Stimulated activated CD4-positive, alpha-beta T cell treated with anti-CD3 and anti-CD28 coated beads, TNF-alpha, amount 100 ng/mL, for 1 hour (primary cell): ENCODE results near the gene CHCHD1.
"Not testable (repeated sequence)": the region's sequence is repeated elsewhere in the genome, so short reads cannot be mapped to it uniquely, and the experiment has no call there.

Experiments used
- DNase-seq, 3 donors: peaks; one replicate each; pipeline ENCODE4 v3.0.0-alpha.2; 2020; ENCODE audit warnings: low read depth in 3 of 3, low spot score in 1 of 3

CHCHD1 gene

GRCh38 chr10:73790886-73791625 is 9.2 kb downstream of the CHCHD1 start:
- DNase-seq: no peak

GRCh38 chr10:73791871-73792400 is 10.1 kb downstream of the CHCHD1 start:
- no peak for DNase-seq

GRCh38 chr10:73793456-73793855 is 11.6 kb downstream of the CHCHD1 start:
- DNase-seq: no peak

- DNase-seq: not testable (repeated sequence)
These were observed 13.6 kb downstream of the CHCHD1 start for GRCh38 chr10:73795491-73795890.

DNA sequence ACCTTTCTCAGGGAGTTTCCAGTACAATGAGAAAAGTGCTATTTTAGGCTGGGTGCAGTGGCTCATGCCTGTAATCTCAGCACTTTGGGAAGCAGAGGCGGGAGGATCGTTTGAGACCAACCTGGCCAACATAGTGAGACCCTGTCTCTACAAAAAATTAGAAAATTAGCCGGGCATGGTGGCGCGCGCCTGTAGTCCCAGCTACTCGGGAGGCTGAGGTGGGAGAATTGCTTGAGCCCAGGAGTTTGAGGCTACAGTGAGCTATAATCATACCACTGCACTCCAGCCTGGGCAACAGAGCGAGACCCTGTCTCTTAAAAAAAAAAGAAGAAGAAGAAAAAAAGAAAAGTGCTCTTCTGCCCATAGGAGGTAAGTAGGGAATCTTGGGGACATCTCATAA is 14.2 kb downstream of the CHCHD1 start:
- DNase-seq: not testable (repeated sequence)

DNA sequence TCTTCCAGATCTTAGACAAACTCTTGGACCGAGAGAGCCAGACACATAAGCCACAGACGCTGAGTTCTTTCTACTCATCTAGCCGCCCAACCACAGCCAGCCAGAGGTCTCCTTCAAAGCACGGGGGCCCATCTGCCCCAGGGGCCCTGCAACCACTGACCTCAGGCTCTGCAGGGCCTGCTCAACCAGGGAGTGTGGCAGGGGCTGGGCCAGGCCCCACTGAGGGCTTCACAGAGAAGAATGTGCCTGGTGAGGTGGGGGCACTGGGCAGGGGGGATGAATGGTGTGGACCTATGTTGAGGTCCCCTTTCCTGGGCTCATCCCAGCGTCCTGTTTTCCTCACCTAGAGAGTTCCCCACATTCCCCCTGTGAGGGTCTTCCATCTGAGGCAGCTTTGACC is 14.9 kb downstream of the CHCHD1 start:
- no peak for DNase-seq

GRCh38 chr10:73797324-73798025 is 15.6 kb downstream of the CHCHD1 start:
- DNase-seq: no peak

DNA sequence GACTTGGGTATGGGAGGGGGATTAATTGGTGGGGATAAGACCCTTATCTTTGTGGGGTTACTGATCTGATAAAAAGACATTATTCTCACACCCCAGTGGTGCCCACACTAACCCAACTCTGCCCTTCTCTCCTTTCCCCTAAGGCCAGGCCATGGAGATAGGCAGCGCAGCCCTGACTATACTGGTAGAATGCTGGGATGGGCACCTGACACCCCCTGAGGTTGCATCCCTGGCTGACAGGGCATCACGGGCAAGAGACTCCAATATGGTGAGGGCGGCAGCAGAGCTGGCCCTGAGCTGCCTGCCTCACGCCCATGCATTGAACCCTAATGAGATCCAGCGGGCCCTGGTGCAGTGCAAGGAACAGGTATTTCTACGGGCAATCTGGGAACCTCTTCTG is 16.2 kb downstream of the CHCHD1 start:
- DNase-seq: no peak

GRCh38 chr10:73798927-73799560 is 17.2 kb downstream of the CHCHD1 start:
- no peak for DNase-seq

DNA sequence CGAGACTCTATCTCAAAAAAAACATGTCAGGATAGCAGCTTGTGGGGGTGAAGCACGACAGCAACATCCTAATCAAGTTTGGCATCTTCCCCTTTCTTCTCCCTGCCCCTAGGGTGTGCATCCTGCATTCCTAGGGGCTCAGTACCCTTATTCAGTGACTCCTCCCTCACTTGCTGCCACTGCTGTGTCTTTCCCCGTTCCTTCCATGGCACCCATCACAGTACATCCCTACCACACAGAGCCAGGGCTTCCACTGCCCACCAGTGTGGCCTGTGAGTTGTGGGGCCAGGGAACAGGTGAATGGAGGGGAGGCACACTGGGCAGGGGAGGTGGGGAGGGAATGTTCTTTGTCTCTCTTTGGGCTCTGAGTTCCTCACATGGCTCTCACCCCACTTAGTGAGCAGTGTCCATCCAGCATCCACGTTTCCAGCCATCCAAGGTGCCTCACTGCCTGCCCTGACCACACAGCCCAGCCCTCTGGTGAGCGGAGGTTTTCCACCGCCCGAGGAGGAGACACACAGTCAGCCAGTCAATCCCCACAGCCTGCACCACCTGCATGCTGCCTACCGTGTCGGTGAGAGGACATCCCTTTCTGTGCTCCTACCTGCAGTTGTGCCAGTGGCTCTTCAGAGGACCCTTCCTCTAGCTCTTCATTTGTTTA is 18.2 kb downstream of the CHCHD1 start:
- DNase-seq: no peak

GRCh38 chr10:73800560-73801252 is 18.9 kb downstream of the CHCHD1 start:
- DNase-seq: no peak

DNA sequence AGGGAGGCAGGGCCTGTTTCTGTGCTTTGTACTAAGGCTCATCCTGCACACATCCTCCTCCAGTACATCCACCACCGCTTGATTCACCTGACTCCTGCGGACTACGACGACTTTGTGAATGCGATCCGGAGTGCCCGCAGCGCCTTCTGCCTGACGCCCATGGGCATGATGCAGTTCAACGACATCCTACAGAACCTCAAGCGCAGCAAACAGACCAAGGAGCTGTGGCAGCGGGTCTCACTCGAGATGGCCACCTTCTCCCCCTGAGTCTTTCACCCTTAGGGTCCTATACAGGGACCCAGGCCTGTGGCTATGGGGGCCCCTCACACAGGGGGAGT is 19.4 kb downstream of the CHCHD1 start:
- no peak for DNase-seq

DNA sequence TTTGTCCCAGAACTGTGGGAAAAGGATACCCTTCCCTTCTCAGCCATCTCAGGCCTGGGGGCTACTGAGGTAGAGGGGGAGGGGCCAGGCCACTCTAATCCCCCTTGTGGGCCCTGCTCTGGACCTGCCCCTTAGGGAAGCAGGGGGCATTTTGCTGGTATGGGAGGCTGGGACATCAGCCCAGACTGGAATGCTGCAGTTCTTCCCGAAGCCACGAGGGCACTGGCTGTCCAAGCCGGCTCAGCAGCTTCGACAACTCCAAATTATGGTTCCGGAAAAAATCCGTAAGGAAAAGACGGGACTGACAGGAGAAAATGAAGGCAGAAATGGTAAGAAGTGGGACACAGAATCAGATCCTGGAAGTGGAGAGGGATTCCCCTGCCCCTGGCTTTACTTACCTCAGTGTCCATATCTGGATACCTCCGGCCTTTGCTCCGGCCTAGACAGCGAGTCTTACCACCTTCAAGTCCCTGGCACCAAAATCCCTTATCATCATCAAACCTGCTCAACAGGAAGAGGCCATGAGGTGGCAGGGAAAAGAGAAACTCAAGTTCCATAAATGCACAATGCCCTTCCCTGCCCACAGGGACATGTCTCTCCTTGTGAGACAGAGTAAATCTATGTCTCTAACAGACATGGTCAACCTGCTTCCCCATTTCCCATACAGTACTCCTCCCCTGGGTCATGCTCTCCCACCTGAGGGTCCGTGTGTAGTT is 20.6 kb downstream of the CHCHD1 start:
- DNase-seq: no peak

DNA sequence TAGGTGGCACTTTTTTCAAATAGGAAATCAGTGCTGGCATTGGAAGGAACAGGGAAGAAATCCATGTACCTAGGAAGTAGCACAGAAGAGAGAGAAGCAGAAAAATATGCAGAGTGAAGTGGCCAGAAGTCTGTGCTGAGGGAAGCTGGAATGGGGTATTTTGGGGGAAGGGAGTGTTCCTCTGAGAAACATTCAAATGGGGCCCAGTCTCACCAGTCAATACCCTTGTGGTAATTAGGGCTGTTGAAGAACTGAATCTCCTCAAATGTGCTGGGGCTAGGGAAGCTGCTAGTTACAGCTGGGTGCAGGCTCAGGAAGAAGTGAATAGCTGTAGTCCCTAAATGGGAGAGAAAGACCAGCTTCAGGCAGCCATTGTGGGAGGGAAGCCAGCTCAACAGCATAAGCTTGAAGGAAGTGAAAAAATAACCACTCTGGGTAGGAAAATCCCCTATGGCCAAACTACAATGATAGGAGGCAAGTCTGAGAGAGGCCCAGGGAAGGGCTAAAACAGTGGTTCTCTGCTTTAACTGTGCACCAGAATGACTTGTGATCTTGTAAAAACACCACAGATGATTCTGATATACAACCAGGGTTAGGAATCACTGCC is 21.9 kb downstream of the CHCHD1 start:
- DNase-seq: no peak

- no peak for DNase-seq
These were observed 24.5 kb downstream of the CHCHD1 start for GRCh38 chr10:73806176-73806950.

DNA sequence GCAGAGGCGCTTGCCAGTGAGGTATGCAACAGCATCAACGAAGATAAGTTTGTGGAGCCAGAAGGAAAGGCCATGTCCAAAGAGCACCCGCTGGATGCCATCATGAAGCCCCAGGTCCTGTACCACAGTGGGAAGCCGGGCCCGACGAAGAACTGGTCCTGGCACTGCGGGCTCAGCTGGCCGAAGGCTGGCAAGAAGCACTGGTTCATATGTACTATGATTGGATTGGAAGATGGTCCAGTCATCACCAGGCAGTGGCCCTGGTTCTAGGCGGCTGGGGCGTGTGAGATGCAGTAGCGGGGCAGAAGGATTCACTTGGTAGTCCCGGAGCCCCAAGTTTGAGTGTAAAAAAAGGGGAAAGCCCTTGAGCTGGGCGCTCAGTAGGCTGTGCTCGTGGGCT is 25.6 kb downstream of the CHCHD1 start:
- DNase-seq: no peak

- no peak for DNase-seq
These were observed 26.4 kb downstream of the CHCHD1 start for GRCh38 chr10:73808021-73808815.

GRCh38 chr10:73809061-73809818 is 27.4 kb downstream of the CHCHD1 start:
- DNase-seq: no peak
